ENCODE results near the gene LEP. TPM values are rescaled to one million over a fixed set of nuclear protein-coding genes. Genes with fewer than 3 reads are reported as not detected.

LEP gene
- total and polyA plus RNA-seq, 9 of the 15 experiments (the other 6 are each of a cell fraction or from before 2014, with no cell fraction given) = not detected

DNA sequence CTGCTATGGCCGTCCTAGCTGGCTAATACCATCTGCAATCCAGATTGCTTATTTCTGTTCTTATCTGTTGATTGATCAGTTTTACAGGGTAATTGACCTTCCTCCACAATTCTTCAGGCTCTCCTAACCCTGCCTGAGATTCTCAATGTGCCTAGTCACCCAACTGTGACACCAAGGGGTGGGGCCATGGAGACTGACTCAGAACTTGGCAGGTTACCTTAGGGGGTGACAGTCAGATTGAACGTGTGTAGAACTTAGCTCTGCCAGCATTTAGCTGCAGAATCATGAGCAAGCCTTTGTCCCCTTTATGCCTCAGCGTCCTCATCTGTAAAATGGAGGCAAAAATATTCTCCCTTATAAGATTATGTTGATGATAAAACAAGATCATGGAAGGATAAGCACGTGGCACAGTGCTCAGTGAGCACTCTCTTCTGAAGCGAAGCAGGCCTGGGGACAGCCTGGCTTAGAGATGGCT lies 19.1 kb upstream of the LEP start:
- no peak overlapping the region for H2AFZ ChIP-seq (ENCODE audit: low read depth, low read length)
- H3K4me1 ChIP-seq (replicated peaks in 1 of 2; ENCODE audit: control insufficient read depth in 2 of 2, insufficient read depth in 2 of 2, low read length in 2 of 2) = peaks cover 0 to 4% of the 10 kb centered on the region in 2 experiments; a peak in 1 of 5 replicates
- H3K9ac ChIP-seq (ENCODE audit: insufficient read depth in 1 of 2, low read depth in 2 of 2, low read length in 2 of 2) = no peak overlapping the region
- H3K27ac ChIP-seq (ENCODE audit: extremely low read depth, low read depth, low read length) = no peak overlapping the region
- no peaks in the 10 kb centered on the region for H3K9me1 ChIP-seq (ENCODE audit: control insufficient read depth, insufficient read depth, low read length)
- intact Hi-C loops (cut with micrococcal nuclease) (no loop called here), in situ Hi-C loops (cut with MboI) (no loop called here)
- WGBS (ENCODE audit: insufficient coverage, low coverage, missing lambda C conversion rate) = 2% methylated on average over 5 of the region's 5 CpGs
- H3K9me3 ChIP-seq (replicated peaks; ENCODE audit: control insufficient read depth, insufficient read depth, low read depth, low read length) = no peaks in the 10 kb centered on the region
- peak; percentile 67 for FAIRE-seq
- no peaks in the 10 kb centered on the region for H3K79me2 ChIP-seq (ENCODE audit: control insufficient read depth, insufficient read depth, low read length)
- no peaks in the 10 kb centered on the region for H3K36me3 ChIP-seq (ENCODE audit: control insufficient read depth, insufficient read depth, low read length)
- ATAC-seq = peak; percentile 87
- ChIA-PET CTCF (ENCODE audit: low intra/inter-chr PET ratio) (no interaction called here), POLR2A (interaction anchor here (0.9 to 2.1 kb wide), 3 partner anchors 10 to 14 kb away, joined by 3 to 6 read pairs (median 5); no protein-coding TSS in a partner anchor)
- H3K4me3 ChIP-seq = no peak overlapping the region
- no TSS peak for BruUV-seq (replicated peaks)
- no peak overlapping the region for H3K4me2 ChIP-seq (ENCODE audit: insufficient read depth, low read length)
- peak; percentile 57 to 77 (median 71) for DNase-seq (ENCODE audit: extremely low read depth in 1 of 4, low spot score in 3 of 4)
- no peaks in the 10 kb centered on the region for H4K20me1 ChIP-seq (replicated peaks; ENCODE audit: control insufficient read depth, insufficient read depth, low read length)
- peaks cover 13 to 47% of the 10 kb centered on the region in 2 experiments for H3K27me3 ChIP-seq (ENCODE audit: control insufficient read depth in 2 of 2, insufficient read depth in 2 of 2, low read length in 2 of 2)
- TF ChIP-seq ZNF316 (IDR thresholded peaks at IDR 0.05) (peak; percentile 88), KLF10 (CRISPR knock-in tag; IDR thresholded peaks at IDR 0.05) (no peak), ZNF583 (CRISPR knock-in tag; IDR thresholded peaks at IDR 0.05) (no peak), MYC (IDR thresholded peaks at IDR 0.05; ENCODE audit: low read depth, low read length) (0 out of 2 replicates have a peak, but pooled peaks have one; percentile 12), MYC (CRISPR knock-in tag; IDR thresholded peaks at IDR 0.05; ENCODE audit: borderline replicate concordance, low read depth) (no peak), NRF1 (conservative IDR thresholded peaks at IDR 0.05 in 1 of 2, IDR thresholded peaks at IDR 0.05 in 1 of 2) (0 out of 4 replicates have a peak, but pooled peaks of 1 of the 2 experiments have one; percentile 15), CBFA2T3 (IDR thresholded peaks at IDR 0.05) (no peak), SMAD3 (CRISPR knock-in tag; conservative IDR thresholded peaks at IDR 0.05) (no peak), JUND (IDR thresholded peaks at IDR 0.05; ENCODE audit: borderline replicate concordance, low read depth, low read length) (peak; percentile 75; the same call in 1 of the 2 replicates), JUND (tag; IDR thresholded peaks at IDR 0.05; ENCODE audit: borderline replicate concordance, low read depth, low read length) (peak; percentile 88; the same call in 2 of the 3 replicates), C11orf30 (IDR thresholded peaks at IDR 0.05; ENCODE audit: low read depth) (peak; percentile 85), ZNF217 (CRISPR knock-in tag; IDR thresholded peaks at IDR 0.05) (no peak), NFE2 (IDR thresholded peaks at IDR 0.05; ENCODE audit: low read depth) (peak; percentile 93), ARID1B (IDR thresholded peaks at IDR 0.05) (0 out of 2 replicates have a peak, but pooled peaks have one; percentile 42), RAD21 (CRISPR knock-in tag; conservative IDR thresholded peaks at IDR 0.05 in 1 of 2, IDR thresholded peaks at IDR 0.05 in 1 of 2) (no peak), FOSL1 (tag; conservative IDR thresholded peaks at IDR 0.05) (peak; percentile 76), MEIS2 (IDR thresholded peaks at IDR 0.05; ENCODE audit: partially characterized antibody) (peak; percentile 54), MAFK (IDR thresholded peaks at IDR 0.05; ENCODE audit: low read length) (peak; percentile 74), L3MBTL2 (IDR thresholded peaks at IDR 0.05) (peak; percentile 54; the same call in 1 of the 2 replicates), KDM1A (IDR thresholded peaks at IDR 0.05) (peak; percentile 39 to 42; a peak in 1 of 4 replicates)
- TF ChIP-seq, protein P1, sequence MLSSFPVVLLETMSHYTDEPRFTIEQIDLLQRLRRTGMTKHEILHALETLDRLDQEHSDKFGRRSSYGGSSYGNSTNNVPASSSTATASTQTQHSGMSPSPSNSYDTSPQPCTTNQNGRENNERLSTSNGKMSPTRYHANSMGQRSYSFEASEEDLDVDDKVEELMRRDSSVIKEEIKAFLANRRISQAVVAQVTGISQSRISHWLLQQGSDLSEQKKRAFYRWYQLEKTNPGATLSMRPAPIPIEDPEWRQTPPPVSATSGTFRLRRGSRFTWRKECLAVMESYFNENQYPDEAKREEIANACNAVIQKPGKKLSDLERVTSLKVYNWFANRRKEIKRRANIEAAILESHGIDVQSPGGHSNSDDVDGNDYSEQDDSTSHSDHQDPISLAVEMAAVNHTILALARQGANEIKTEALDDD (IDR thresholded peaks at IDR 0.05) = peak; percentile 72
- TF ChIP-seq, protein P2, sequence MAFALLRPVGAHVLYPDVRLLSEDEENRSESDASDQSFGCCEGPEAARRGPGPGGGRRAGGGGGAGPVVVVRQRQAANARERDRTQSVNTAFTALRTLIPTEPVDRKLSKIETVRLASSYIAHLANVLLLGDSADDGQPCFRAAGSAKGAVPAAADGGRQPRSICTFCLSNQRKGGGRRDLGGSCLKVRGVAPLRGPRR (CRISPR knock-in tag; IDR thresholded peaks at IDR 0.05) = no peak
- TF ChIP-seq, protein P3, sequence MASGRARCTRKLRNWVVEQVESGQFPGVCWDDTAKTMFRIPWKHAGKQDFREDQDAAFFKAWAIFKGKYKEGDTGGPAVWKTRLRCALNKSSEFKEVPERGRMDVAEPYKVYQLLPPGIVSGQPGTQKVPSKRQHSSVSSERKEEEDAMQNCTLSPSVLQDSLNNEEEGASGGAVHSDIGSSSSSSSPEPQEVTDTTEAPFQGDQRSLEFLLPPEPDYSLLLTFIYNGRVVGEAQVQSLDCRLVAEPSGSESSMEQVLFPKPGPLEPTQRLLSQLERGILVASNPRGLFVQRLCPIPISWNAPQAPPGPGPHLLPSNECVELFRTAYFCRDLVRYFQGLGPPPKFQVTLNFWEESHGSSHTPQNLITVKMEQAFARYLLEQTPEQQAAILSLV (tag; IDR thresholded peaks at IDR 0.05) = no peak
